PC-9 (cell line): ENCODE results near the gene LAPTM5.

Experiments used
- CTCF ChIP-seq: fragments of 200-600 bp; sonication (generic); conservative IDR thresholded peaks from 2 replicates; pipeline ENCODE4 v1.6.1; 2017; ENCODE audit warnings: mixed run types, antibody characterized with exemption, mild to moderate bottlenecking, moderate library complexity
- EZH2 ChIP-seq: fragments of 200-600 bp; sonication (generic); IDR thresholded peaks from 2 replicates; pipeline ENCODE4 v1.8.0; 2017; ENCODE audit warnings: antibody characterized with exemption, low read depth

- TF ChIP-seq CTCF: no peak
- no peak for TF ChIP-seq EZH2
Observed at GRCh38 chr1:30738715-30739559, 18.6 kb downstream of the LAPTM5 start.
